ENCODE results near the gene VPS35L. TPM values are rescaled to one million over a fixed set of nuclear protein-coding genes. Genes with fewer than 3 reads are reported as not detected.

The VPS35L gene
- total and polyA plus RNA-seq, 8 donors: 15.2 to 205 (median 29.7) TPM

- H3K9me3 ChIP-seq: no peaks in the 10 kb centered on the region
- H3K36me3 ChIP-seq: peaks cover 23 to 89% (median 82%) of the 10 kb centered on the region in 4 donors
- WGBS, 5 donors: 95 to 97% (median 96%) methylated on average over 22 of the region's 22 CpGs
- intact Hi-C loops (cut with DNase I; ENCODE audit: low total_unique reads): loop anchor here (10.0 kb wide), 1 partner anchor 175 kb away; the partner anchor contains the start of gene GPRC5B
- no peak overlapping the region for H3K4me3 ChIP-seq
- H3K27ac ChIP-seq: peak overlapping the region in 4 of 5 donors; percentile 11 to 43 (median 22)
- no peak for DNase-seq
- TF ChIP-seq POLR2AphosphoS5 (IDR thresholded peaks at IDR 0.05) (no peak), EP300 (IDR thresholded peaks at IDR 0.05) (no peak), POLR2A (IDR thresholded peaks at IDR 0.05) (no peak)
- TF ChIP-seq, protein P1, sequence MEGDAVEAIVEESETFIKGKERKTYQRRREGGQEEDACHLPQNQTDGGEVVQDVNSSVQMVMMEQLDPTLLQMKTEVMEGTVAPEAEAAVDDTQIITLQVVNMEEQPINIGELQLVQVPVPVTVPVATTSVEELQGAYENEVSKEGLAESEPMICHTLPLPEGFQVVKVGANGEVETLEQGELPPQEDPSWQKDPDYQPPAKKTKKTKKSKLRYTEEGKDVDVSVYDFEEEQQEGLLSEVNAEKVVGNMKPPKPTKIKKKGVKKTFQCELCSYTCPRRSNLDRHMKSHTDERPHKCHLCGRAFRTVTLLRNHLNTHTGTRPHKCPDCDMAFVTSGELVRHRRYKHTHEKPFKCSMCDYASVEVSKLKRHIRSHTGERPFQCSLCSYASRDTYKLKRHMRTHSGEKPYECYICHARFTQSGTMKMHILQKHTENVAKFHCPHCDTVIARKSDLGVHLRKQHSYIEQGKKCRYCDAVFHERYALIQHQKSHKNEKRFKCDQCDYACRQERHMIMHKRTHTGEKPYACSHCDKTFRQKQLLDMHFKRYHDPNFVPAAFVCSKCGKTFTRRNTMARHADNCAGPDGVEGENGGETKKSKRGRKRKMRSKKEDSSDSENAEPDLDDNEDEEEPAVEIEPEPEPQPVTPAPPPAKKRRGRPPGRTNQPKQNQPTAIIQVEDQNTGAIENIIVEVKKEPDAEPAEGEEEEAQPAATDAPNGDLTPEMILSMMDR (IDR thresholded peaks at IDR 0.05): no peak
- peaks cover 4 to 22% (median 7%) of the 10 kb centered on the region in 4 donors for H3K4me1 ChIP-seq
- H3K27me3 ChIP-seq: no peaks in the 10 kb centered on the region
Observed at GRCh38 chr16:19709381-19710136, 154.1 kb downstream of the VPS35L start.

- H3K27ac ChIP-seq: peak overlapping the region in 4 of 5 donors; percentile 11 to 43 (median 22)
- no peaks in the 10 kb centered on the region for H3K9me3 ChIP-seq
- intact Hi-C loops (cut with DNase I; ENCODE audit: low total_unique reads): loop anchor here (10.0 kb wide), 1 partner anchor 174 kb away; the partner anchor contains the start of gene GPRC5B
Observed at GRCh38 chr16:19710191-19710908, 154.8 kb downstream of the VPS35L start.

DNA sequence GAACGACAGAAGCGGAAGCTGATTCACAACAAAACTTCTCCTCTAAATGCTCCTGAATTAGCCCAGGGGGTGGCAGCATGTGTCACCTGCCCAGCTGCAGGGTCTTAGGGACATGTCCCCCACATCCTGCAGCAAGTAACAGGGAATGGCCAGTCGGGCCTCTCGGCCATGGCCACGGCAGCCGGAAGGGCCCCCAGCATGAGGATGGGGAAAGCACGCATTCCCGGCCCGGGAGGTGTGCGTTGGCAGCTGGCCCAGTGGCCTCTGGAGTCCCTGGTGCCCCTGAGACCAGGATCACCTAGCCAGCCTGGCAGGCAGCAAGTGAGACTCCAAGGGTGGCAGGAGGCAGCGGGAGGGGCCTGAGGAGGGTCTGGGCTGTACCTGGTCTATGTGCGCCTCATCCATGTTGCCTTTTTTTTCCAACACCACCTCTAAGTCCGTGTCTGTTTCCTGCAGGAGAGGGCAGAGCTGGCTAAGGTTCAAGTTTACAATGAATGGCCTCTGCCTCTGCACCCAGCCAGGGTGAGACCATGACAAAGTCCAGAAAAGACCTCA lies 155.6 kb downstream of the VPS35L start:
- Histone ChIP-seq H3K36me3 (peaks cover 10 to 79% (median 72%) of the 10 kb centered on the region in 4 donors), H3K27ac (peak overlapping the region in 4 of 5 donors; percentile 21 to 44 (median 39)), H3K27me3 (no peaks in the 10 kb centered on the region), H3K9me3 (no peaks in the 10 kb centered on the region), H3K4me3 (no peak overlapping the region), H3K4me1 (peaks cover 0 to 19% (median 7%) of the 10 kb centered on the region in 4 donors)
- TF ChIP-seq POLR2A (IDR thresholded peaks at IDR 0.05) (no peak), EP300 (IDR thresholded peaks at IDR 0.05) (no peak), POLR2AphosphoS5 (IDR thresholded peaks at IDR 0.05) (no peak)
- TF ChIP-seq, protein P1 (IDR thresholded peaks at IDR 0.05): no peak
- peak in 1 of 2 donors; percentile 55 for DNase-seq
- 40 to 59% (median 45%) methylated on average over 10 to 13 of the region's 13 CpGs for WGBS, 5 donors
- intact Hi-C loops (cut with DNase I; ENCODE audit: low total_unique reads): loop anchor here (10.0 kb wide), 1 partner anchor 174 kb away; the partner anchor contains the start of gene GPRC5B

More at GRCh38 chr16:19710191-19710908, 154.8 kb downstream of the VPS35L start:
- peaks cover 16 to 86% (median 79%) of the 10 kb centered on the region in 4 donors for H3K36me3 ChIP-seq
- peaks cover 0 to 14% (median 2%) of the 10 kb centered on the region in 4 donors for H3K4me1 ChIP-seq
- H3K27me3 ChIP-seq: no peaks in the 10 kb centered on the region
- 83 to 88% (median 84%) methylated on average over 23 of the region's 23 CpGs for WGBS, 5 donors
- DNase-seq: no peak
- H3K4me3 ChIP-seq: no peak overlapping the region
- TF ChIP-seq POLR2AphosphoS5 (IDR thresholded peaks at IDR 0.05) (no peak), POLR2A (IDR thresholded peaks at IDR 0.05) (no peak), EP300 (IDR thresholded peaks at IDR 0.05) (no peak)
- TF ChIP-seq, protein P1 (IDR thresholded peaks at IDR 0.05): no peak

GRCh38 chr16:19711643-19712042 lies 156.1 kb downstream of the VPS35L start:
- 84 to 94% (median 90%) methylated on average over 12 of the region's 12 CpGs for WGBS, 5 donors
- H3K9me3 ChIP-seq: no peaks in the 10 kb centered on the region
- H3K4me3 ChIP-seq: no peak overlapping the region
- intact Hi-C loops (cut with DNase I; ENCODE audit: low total_unique reads): loop anchor here (10.0 kb wide), 1 partner anchor 173 kb away; the partner anchor contains the start of gene GPRC5B
- TF ChIP-seq, protein P1 (IDR thresholded peaks at IDR 0.05): no peak
- TF ChIP-seq EP300 (IDR thresholded peaks at IDR 0.05) (no peak), POLR2A (IDR thresholded peaks at IDR 0.05) (no peak), POLR2AphosphoS5 (IDR thresholded peaks at IDR 0.05) (no peak)
- peak overlapping the region in 2 of 5 donors; percentile 21 to 35 for H3K27ac ChIP-seq
- peaks cover 4 to 73% (median 66%) of the 10 kb centered on the region in 4 donors for H3K36me3 ChIP-seq
- no peak for DNase-seq
- H3K4me1 ChIP-seq: peaks cover 5 to 25% (median 13%) of the 10 kb centered on the region in 4 donors
- H3K27me3 ChIP-seq: no peaks in the 10 kb centered on the region

All from stomach (tissue), 9 donors.